DND-41 (cell line): ENCODE measurements around the gene TEFM.

Experiments used
- EZH2 ChIP-seq: IDR thresholded peaks from 3 replicates; pipeline ENCODE4 v1.6.1; 2012; ENCODE audit warnings: borderline replicate concordance, low read depth, mild to moderate bottlenecking, moderate library complexity, low read length, inconsistent platforms; ENCODE audit not compliant: severe bottlenecking
- TF ChIP-seq, protein P1 (sequence below): IDR thresholded peaks from 2 replicates; pipeline ENCODE4 v1.5.1; 2012; ENCODE audit warnings: borderline replicate concordance, low read length, moderate library complexity, mild to moderate bottlenecking; ENCODE audit not compliant: poor library complexity, severe bottlenecking; ENCODE audit errors: extremely low read depth

- TF ChIP-seq, protein P1, sequence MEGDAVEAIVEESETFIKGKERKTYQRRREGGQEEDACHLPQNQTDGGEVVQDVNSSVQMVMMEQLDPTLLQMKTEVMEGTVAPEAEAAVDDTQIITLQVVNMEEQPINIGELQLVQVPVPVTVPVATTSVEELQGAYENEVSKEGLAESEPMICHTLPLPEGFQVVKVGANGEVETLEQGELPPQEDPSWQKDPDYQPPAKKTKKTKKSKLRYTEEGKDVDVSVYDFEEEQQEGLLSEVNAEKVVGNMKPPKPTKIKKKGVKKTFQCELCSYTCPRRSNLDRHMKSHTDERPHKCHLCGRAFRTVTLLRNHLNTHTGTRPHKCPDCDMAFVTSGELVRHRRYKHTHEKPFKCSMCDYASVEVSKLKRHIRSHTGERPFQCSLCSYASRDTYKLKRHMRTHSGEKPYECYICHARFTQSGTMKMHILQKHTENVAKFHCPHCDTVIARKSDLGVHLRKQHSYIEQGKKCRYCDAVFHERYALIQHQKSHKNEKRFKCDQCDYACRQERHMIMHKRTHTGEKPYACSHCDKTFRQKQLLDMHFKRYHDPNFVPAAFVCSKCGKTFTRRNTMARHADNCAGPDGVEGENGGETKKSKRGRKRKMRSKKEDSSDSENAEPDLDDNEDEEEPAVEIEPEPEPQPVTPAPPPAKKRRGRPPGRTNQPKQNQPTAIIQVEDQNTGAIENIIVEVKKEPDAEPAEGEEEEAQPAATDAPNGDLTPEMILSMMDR = no peak
- no peak for TF ChIP-seq EZH2
Observed at GRCh38 chr17:30930495-30930894, 24.5 kb upstream of the TEFM start.
